Tibial nerve (tissue), 4 donors: ENCODE data around the gene GSX2. TPM values are rescaled to one million over a fixed set of nuclear protein-coding genes. Genes with fewer than 3 reads are reported as not detected.
A peak's percentile ranks its signal among the peaks of the same experiment; 100 is the strongest.
"Not testable (repeated sequence)": the region's sequence is repeated elsewhere in the genome, so short reads cannot be mapped to it uniquely, and the experiment has no call there.

ENCODE experiments used
- DNase-seq, 2 donors: peaks; one replicate each; pipeline ENCODE4 v3.0.0-alpha.2; 2019; ENCODE audit warnings: low spot score in 2 of 2
- H3K27ac ChIP-seq, 4 donors: fragments of 200-600 bp; sonication (generic) in 3 of 4; one replicate each; pipeline ENCODE4 v1.5.1; 2017 to 2019; ENCODE audit warnings: mild to moderate bottlenecking in 1 of 4
- H3K27me3 ChIP-seq, 2 donors: fragments of 200-600 bp; sonication (generic) in 1 of 2; one replicate each; pipeline versions ENCODE4 v1.5.1 to v1.6.0; 2017 to 2019
- H3K36me3 ChIP-seq, 3 donors: fragments of 200-600 bp; sonication (generic); one replicate each; pipeline ENCODE4 v1.5.1; 2018 to 2019
- H3K4me1 ChIP-seq, 4 donors: fragments of 200-600 bp; sonication (generic) in 3 of 4; one replicate each; pipeline ENCODE4 v1.5.1; 2017 to 2019
- H3K4me3 ChIP-seq, 4 donors: fragments of 200-600 bp; sonication (generic) in 3 of 4; one replicate each; pipeline ENCODE4 v1.5.1; 2017 to 2019; ENCODE audit warnings: mild to moderate bottlenecking in 1 of 4, moderate library complexity in 1 of 4
- H3K9me3 ChIP-seq, 4 donors: fragments of 200-600 bp; sonication (generic) in 3 of 4; one replicate each; pipeline ENCODE4 v1.5.1; 2017 to 2019
- EP300 ChIP-seq, 2 donors: sonication (generic); formaldehyde crosslinking; IDR thresholded peaks; one replicate each; pipeline ENCODE4 v1.6.1; 2017; ENCODE audit warnings: antibody characterized with exemption in 2 of 2, mild to moderate bottlenecking in 1 of 2
- POLR2A ChIP-seq, 2 donors: fragments of 450-650 bp; IDR thresholded peaks; one replicate each; pipeline ENCODE4 v1.6.1; 2017; ENCODE audit warnings: antibody characterized with exemption in 2 of 2, mild to moderate bottlenecking in 2 of 2, moderate library complexity in 2 of 2
- WGBS, 2 donors: methylation state at CpG; one replicate each; pipeline ENCODE4 v1.1.5; 2018; 5-methylcytosine and 5-hydroxymethylcytosine counted together
- total RNA-seq, 4 donors: library from RNA; depleted of rRNA; stranded (reverse); fragments of >200 nt; gene quantifications; one replicate each; pipeline ENCODE4 v1.1.0, GENCODE V29; 2016
- TF ChIP-seq, protein P1 (sequence below), 5 experiments: fragments of 200-600 bp in 3 of 5; fragments of 450-650 bp in 2 of 5; sonication (generic) in 3 of 5; IDR thresholded peaks; one replicate each; pipeline ENCODE4 v1.5.1; 2016 to 2019; ENCODE audit warnings: antibody characterized with exemption in 5 of 5, mild to moderate bottlenecking in 3 of 5, moderate library complexity in 2 of 5

GSX2 gene
- 1 to 10 TPM in 2 of 4 donors, not detected in 2; 3.3 to 4.4 TPM for total RNA-seq

- Histone ChIP-seq H3K36me3 (no peaks in the 10 kb centered on the region), H3K27me3 (peaks cover 0 to 100% of the 10 kb centered on the region in 2 donors), H3K9me3 (no peaks in the 10 kb centered on the region), H3K4me1 (peaks cover 0 to 62% (median 33%) of the 10 kb centered on the region in 4 donors), H3K4me3 (peak within 1 kb of the TSS; percentile 12 to 45 (median 28)), H3K27ac (peak within 1 kb of the TSS in 1 of 4 donors; percentile 40)
- no peak for DNase-seq
- 2 to 3% methylated on average over 31 to 41 of the region's 66 CpGs for WGBS, 2 donors
- TF ChIP-seq POLR2A (IDR thresholded peaks at IDR 0.05) (no peak), EP300 (IDR thresholded peaks at IDR 0.05) (no peak)
Measured at GRCh38 chr4:54099748-54100574, at the start of gene GSX2. Gene GSX2 (plus strand): TSS chr4:54100163. CDS start chr4:54100345, 182 bp downstream.

GRCh38 chr4:54050214-54050904 lies 49.6 kb upstream of the GSX2 start:
- Histone ChIP-seq H3K36me3 (peaks cover 0 to 19% (median 0%) of the 10 kb centered on the region in 3 donors), H3K27me3 (no peaks in the 10 kb centered on the region), H3K4me3 (no peak overlapping the region), H3K9me3 (no peaks in the 10 kb centered on the region), H3K4me1 (peaks cover 0 to 43% (median 15%) of the 10 kb centered on the region in 4 donors), H3K27ac (no peak overlapping the region)
- 41 to 59% methylated on average over 1 of the region's 1 CpG for WGBS, 2 donors
- TF ChIP-seq EP300 (IDR thresholded peaks at IDR 0.05) (no peak), POLR2A (IDR thresholded peaks at IDR 0.05) (no peak)
- TF ChIP-seq, protein P1, sequence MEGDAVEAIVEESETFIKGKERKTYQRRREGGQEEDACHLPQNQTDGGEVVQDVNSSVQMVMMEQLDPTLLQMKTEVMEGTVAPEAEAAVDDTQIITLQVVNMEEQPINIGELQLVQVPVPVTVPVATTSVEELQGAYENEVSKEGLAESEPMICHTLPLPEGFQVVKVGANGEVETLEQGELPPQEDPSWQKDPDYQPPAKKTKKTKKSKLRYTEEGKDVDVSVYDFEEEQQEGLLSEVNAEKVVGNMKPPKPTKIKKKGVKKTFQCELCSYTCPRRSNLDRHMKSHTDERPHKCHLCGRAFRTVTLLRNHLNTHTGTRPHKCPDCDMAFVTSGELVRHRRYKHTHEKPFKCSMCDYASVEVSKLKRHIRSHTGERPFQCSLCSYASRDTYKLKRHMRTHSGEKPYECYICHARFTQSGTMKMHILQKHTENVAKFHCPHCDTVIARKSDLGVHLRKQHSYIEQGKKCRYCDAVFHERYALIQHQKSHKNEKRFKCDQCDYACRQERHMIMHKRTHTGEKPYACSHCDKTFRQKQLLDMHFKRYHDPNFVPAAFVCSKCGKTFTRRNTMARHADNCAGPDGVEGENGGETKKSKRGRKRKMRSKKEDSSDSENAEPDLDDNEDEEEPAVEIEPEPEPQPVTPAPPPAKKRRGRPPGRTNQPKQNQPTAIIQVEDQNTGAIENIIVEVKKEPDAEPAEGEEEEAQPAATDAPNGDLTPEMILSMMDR (IDR thresholded peaks at IDR 0.05), result no peak
- DNase-seq, result no peak

GRCh38 chr4:54053322-54053721 lies 46.6 kb upstream of the GSX2 start:
- not testable (repeated sequence) for H3K9me3 ChIP-seq, H3K4me3 ChIP-seq, H3K27ac ChIP-seq, H3K36me3 ChIP-seq, DNase-seq, H3K27me3 ChIP-seq
- H3K4me1 ChIP-seq, result peaks cover 0 to 69% (median 25%) of the 10 kb centered on the region in 4 donors
- 56 to 59% methylated on average over 5 of the region's 5 CpGs for WGBS, 2 donors

GRCh38 chr4:54054501-54054900 lies 45.5 kb upstream of the GSX2 start:
- H3K27me3 ChIP-seq, result no peaks in the 10 kb centered on the region
- H3K9me3 ChIP-seq, result no peaks in the 10 kb centered on the region
- peaks cover 0 to 68% (median 33%) of the 10 kb centered on the region in 4 donors for H3K4me1 ChIP-seq
- no peak for TF ChIP-seq POLR2A (IDR thresholded peaks at IDR 0.05)
- no peak for TF ChIP-seq EP300 (IDR thresholded peaks at IDR 0.05)
- TF ChIP-seq, protein P1 (IDR thresholded peaks at IDR 0.05), result no peak
- no peaks in the 10 kb centered on the region for H3K36me3 ChIP-seq
- H3K4me3 ChIP-seq, result no peak overlapping the region
- H3K27ac ChIP-seq, result no peak overlapping the region
- DNase-seq, result no peak
- 100% methylated on average over 2 of the region's 2 CpGs for WGBS, 2 donors

DNA sequence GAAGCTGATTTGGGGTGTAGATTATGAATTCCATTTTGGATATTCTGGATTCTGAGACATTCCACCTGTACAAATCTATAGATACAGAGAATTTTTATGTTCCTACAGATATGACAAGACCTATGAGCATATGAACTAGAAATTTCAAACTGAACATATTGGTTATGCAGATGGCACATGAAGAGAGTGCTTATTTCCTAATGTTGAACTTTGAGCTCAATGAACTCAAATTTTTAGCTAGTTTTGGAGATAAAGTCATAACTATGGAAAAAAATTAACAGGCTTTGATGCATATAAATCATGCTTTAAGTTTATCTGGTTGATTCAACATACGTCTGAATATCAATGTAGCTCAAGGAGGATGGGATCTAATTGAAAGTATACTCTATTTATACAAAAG lies 44.5 kb upstream of the GSX2 start:
- H3K27ac ChIP-seq, result no peak overlapping the region
- no peaks in the 10 kb centered on the region for H3K9me3 ChIP-seq
- H3K27me3 ChIP-seq, result no peaks in the 10 kb centered on the region
- no peaks in the 10 kb centered on the region for H3K36me3 ChIP-seq
- no peak for DNase-seq
- peaks cover 0 to 69% (median 32%) of the 10 kb centered on the region in 4 donors for H3K4me1 ChIP-seq
- 94 to 100% methylated on average over 1 of the region's 1 CpG for WGBS, 2 donors
- H3K4me3 ChIP-seq, result no peak overlapping the region
- TF ChIP-seq POLR2A (IDR thresholded peaks at IDR 0.05) (no peak), EP300 (IDR thresholded peaks at IDR 0.05) (no peak)
- TF ChIP-seq, protein P1 (IDR thresholded peaks at IDR 0.05), result no peak

DNA sequence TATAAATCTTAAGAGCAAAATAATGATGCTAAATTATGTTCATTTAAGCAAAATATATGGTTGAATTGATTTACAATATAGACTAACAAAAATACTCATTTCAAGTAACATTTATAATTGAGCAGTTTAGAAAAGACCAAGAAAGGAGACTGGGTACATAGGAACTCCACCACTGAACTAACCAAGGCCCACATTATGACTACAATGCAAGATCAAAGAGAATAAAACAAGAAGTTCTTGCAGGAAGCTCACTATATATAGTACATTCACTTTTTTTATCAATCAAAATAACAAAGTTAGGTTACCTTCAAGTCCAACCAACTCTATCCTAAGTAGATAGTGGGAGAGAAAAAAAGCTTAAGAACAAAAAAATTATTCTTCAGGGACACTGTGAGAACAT lies 43.6 kb upstream of the GSX2 start:
- no peak for TF ChIP-seq POLR2A (IDR thresholded peaks at IDR 0.05)
- no peak for TF ChIP-seq EP300 (IDR thresholded peaks at IDR 0.05)
- TF ChIP-seq, protein P1 (IDR thresholded peaks at IDR 0.05), result no peak
- H3K4me3 ChIP-seq, result no peak overlapping the region
- no peaks in the 10 kb centered on the region for H3K36me3 ChIP-seq
- H3K27ac ChIP-seq, result no peak overlapping the region
- no peaks in the 10 kb centered on the region for H3K27me3 ChIP-seq
- peaks cover 0 to 69% (median 35%) of the 10 kb centered on the region in 4 donors for H3K4me1 ChIP-seq
- DNase-seq, result no peak
- no peaks in the 10 kb centered on the region for H3K9me3 ChIP-seq
